ENCODE data around the gene PPP3R1. TPM values are rescaled to one million over a fixed set of nuclear protein-coding genes. Genes with fewer than 3 reads are reported as not detected.
A peak's percentile ranks its signal among the peaks of the same experiment; 100 is the strongest.

The PPP3R1 gene
- total and polyA plus RNA-seq, 10 donors: 13.7 to 78.2 (median 57.9) TPM

GRCh38 chr2:68196120-68196716 lies 56.1 kb downstream of the PPP3R1 start:
- no peaks in the 10 kb centered on the region for H3K9me3 ChIP-seq
- H3K4me1 ChIP-seq: peaks cover 16 to 95% (median 58%) of the 10 kb centered on the region in 6 donors
- no peak for DNase-seq
- H3K36me3 ChIP-seq: no peaks in the 10 kb centered on the region
- H3K4me3 ChIP-seq: no peak overlapping the region
- no peaks in the 10 kb centered on the region for H3K27me3 ChIP-seq (replicated peaks in 1 of 7)
- WGBS, 5 donors: 44 to 69% (median 50%) methylated on average over 4 of the region's 4 CpGs
- peak overlapping the region in 1 of 8 donors; percentile 0 for H3K27ac ChIP-seq
- peak in 9 of 11 experiments; percentile 17 to 83 (median 63) for TF ChIP-seq CTCF (IDR thresholded peaks at IDR 0.05 in 8 of 11, conservative IDR thresholded peaks at IDR 0.05 in 3 of 11)
- no peak for TF ChIP-seq POLR2AphosphoS5 (IDR thresholded peaks at IDR 0.05)
- no peak for TF ChIP-seq POLR2A (IDR thresholded peaks at IDR 0.05)
- intact Hi-C loops (cut with DNase I; ENCODE audit: low total_unique reads): loop anchor here (10.0 kb wide), 1 partner anchor 49 kb away; no protein-coding TSS in a partner anchor

DNA sequence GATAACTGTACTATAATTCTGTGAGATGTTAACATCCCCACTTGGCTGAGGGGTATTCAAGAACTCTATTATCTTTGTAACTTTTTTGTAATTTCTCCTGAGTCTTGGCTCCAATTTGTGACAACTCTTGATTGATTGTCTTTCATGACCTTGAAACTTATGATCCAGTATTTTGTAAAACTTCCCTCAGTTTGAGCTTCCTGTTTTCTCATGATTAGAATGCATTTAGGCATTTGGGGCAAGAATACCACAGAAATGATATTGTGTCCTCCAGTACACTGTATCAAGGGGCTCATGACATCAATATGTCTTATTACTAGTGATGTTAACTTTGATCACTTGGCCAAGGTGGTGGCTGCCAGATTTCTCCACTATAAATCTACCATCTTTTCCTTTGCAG lies 57.2 kb downstream of the PPP3R1 start:
- Histone ChIP-seq H3K36me3 (no peaks in the 10 kb centered on the region), H3K27ac (peak overlapping the region in 4 of 8 donors; percentile 6 to 37 (median 25)), H3K9me3 (no peaks in the 10 kb centered on the region), H3K27me3 (replicated peaks in 1 of 7) (no peaks in the 10 kb centered on the region), H3K4me3 (no peak overlapping the region), H3K4me1 (peaks cover 20 to 95% (median 54%) of the 10 kb centered on the region in 6 donors)
- intact Hi-C loops (cut with DNase I; ENCODE audit: low total_unique reads): loop anchor here (10.0 kb wide), 1 partner anchor 50 kb away; no protein-coding TSS in a partner anchor
- TF ChIP-seq POLR2A (IDR thresholded peaks at IDR 0.05) (no peak), CTCF (IDR thresholded peaks at IDR 0.05 in 8 of 11, conservative IDR thresholded peaks at IDR 0.05 in 3 of 11) (no peak), POLR2AphosphoS5 (IDR thresholded peaks at IDR 0.05) (no peak)
- DNase-seq: no peak

GRCh38 chr2:68193787-68194372 lies 58.5 kb downstream of the PPP3R1 start:
- H3K4me3 ChIP-seq: no peak overlapping the region
- intact Hi-C loops (cut with DNase I; ENCODE audit: low total_unique reads): loop anchor here (10.0 kb wide), 1 partner anchor 51 kb away; no protein-coding TSS in a partner anchor
- H3K36me3 ChIP-seq: no peaks in the 10 kb centered on the region
- WGBS, 5 donors: 94 to 98% (median 96%) methylated on average over 4 of the region's 4 CpGs
- TF ChIP-seq POLR2AphosphoS5 (IDR thresholded peaks at IDR 0.05) (no peak), CTCF (IDR thresholded peaks at IDR 0.05 in 8 of 11, conservative IDR thresholded peaks at IDR 0.05 in 3 of 11) (no peak), POLR2A (IDR thresholded peaks at IDR 0.05) (no peak)
- H3K27me3 ChIP-seq (replicated peaks in 1 of 7): no peaks in the 10 kb centered on the region
- no peak overlapping the region for H3K27ac ChIP-seq
- no peaks in the 10 kb centered on the region for H3K9me3 ChIP-seq
- H3K4me1 ChIP-seq: peaks cover 20 to 97% (median 60%) of the 10 kb centered on the region in 6 donors
- no peak for DNase-seq

DNA sequence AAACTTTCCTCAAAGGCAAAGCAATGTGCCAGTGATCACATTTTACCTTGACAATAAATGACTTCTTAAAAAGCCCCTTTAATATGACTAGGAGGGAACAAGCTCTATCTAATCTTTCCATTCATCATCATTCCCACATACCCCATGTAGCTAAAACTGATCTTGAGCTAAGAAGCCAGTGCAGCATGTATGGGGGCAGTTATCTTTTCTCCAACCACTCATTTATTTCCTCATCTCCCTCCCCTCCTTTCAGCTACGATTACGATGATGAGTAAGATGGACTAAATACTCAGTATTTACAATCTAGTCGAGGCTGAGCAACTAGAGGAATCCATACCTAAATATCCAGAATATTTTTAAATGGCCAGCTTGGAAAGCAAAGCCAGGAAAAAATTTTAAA lies 59.2 kb downstream of the PPP3R1 start:
- Histone ChIP-seq H3K9me3 (no peaks in the 10 kb centered on the region), H3K36me3 (peaks cover 0 to 2% (median 0%) of the 10 kb centered on the region in 6 donors), H3K27ac (no peak overlapping the region), H3K27me3 (replicated peaks in 1 of 7) (no peaks in the 10 kb centered on the region), H3K4me3 (no peak overlapping the region), H3K4me1 (peaks cover 20 to 98% (median 68%) of the 10 kb centered on the region in 6 donors)
- intact Hi-C loops (cut with DNase I; ENCODE audit: low total_unique reads): loop anchor here (10.0 kb wide), 1 partner anchor 52 kb away; no protein-coding TSS in a partner anchor
- WGBS, 5 donors: 72 to 87% (median 82%) methylated on average over 3 of the region's 3 CpGs
- DNase-seq: no peak
- TF ChIP-seq POLR2AphosphoS5 (IDR thresholded peaks at IDR 0.05) (no peak), POLR2A (IDR thresholded peaks at IDR 0.05) (no peak), CTCF (IDR thresholded peaks at IDR 0.05 in 8 of 11, conservative IDR thresholded peaks at IDR 0.05 in 3 of 11) (no peak)

Measured in spleen (tissue), 11 donors.